ENCODE measurements around the gene ALDH1A1.
"Not testable (repeated sequence)": the region's sequence is repeated elsewhere in the genome, so short reads cannot be mapped to it uniquely, and the experiment has no call there.

Gene ALDH1A1

DNA sequence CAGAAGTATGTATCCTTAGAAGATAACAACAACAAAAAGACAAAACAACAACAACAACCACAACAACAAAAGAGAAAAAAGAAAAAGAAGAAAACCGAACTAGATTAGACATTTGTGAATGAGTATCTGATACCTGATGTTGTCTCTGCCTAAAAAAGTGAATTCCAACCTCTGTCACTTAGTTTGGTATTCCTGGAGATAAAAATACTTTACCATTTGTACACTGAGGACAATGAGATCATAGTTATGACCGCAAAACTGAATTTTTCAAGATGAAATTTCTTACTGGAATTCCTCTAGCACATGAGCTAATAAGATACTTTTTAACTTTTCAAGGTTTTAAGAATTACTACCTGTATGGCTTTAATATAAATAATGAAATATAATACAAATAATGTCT lies 54.5 kb downstream of the ALDH1A1 start:
- no peak for DNase-seq (ENCODE audit: low read depth in 2 of 3, low spot score in 1 of 3)

DNA sequence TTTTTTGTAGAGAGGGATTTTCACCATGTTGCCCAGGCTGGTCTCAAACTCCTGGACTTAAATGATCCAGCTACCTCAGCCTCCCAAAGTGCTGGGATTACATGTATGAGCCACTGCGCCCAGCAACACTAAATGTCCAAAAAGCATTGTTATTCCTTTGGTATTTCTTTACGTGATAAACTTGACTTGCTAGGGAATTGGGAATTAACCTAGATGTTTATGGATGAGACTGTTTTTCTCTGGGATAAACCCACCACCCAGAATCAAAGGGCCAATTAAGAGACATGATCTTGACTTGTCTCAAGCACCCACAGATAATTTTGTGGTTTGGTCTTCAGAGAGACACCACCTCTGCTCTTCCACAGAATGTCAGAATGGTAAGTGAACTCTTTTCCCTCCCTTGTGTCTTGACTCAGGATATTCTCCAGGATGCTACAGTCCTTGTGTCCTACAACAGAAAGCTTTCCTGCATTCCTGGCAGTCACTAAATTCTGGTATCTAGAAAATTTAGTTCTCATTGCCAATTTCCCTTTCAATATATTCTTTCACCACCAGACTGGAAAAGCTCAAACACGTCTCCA lies 55.7 kb downstream of the ALDH1A1 start:
- no peak for DNase-seq (ENCODE audit: low read depth in 2 of 3, low spot score in 1 of 3)

DNA sequence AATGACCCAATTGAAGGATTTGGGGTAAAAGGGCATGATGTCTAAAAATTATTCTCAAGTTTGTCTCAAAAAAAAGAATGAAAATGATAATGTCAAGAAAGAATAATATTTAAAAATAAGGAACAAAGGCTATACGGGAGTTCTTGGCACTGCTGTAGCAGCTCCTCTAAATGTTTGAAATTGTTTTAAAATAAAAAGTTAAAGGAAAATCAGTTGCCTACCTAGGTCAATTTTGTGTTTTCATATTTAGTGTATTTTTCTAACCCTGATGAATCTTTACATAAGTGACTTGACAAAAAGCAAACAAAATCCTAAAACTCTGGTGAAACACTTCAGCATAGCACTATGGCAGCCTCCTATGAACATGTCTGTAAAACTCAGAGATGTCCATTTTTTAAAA lies 56.4 kb downstream of the ALDH1A1 start:
- DNase-seq (ENCODE audit: low read depth in 2 of 3, low spot score in 1 of 3): no peak

GRCh38 chr9:72895122-72895521 lies 57.7 kb downstream of the ALDH1A1 start:
- no peak for DNase-seq (ENCODE audit: low read depth in 2 of 3, low spot score in 1 of 3)

- DNase-seq (ENCODE audit: low read depth in 2 of 3, low spot score in 1 of 3): no peak
Observed at GRCh38 chr9:72894342-72894741, 58.5 kb downstream of the ALDH1A1 start.

- DNase-seq (ENCODE audit: low read depth in 2 of 3, low spot score in 1 of 3): no peak
Observed at GRCh38 chr9:72893437-72893836, 59.4 kb downstream of the ALDH1A1 start.

DNA sequence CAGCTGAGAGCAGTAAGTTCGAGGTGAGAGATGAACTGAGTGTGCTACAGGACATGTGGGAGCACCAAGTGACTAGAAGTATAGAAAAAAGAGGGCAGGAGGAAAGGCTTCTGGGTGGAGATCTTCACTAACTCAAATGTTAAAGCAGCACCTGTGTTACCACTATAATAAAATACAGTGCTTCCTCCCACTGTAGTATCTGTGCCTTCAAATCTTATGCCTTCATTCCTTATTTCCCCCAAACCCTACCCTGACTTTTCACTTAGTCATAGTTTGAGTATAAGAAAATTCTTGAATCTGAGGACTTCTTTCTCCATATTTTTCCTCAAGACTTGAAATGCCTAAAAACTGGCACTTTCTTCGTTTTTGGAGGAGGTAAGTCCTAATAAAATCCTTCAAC lies 61.8 kb downstream of the ALDH1A1 start:
- DNase-seq (ENCODE audit: low read depth in 2 of 3, low spot score in 1 of 3): no peak

DNA sequence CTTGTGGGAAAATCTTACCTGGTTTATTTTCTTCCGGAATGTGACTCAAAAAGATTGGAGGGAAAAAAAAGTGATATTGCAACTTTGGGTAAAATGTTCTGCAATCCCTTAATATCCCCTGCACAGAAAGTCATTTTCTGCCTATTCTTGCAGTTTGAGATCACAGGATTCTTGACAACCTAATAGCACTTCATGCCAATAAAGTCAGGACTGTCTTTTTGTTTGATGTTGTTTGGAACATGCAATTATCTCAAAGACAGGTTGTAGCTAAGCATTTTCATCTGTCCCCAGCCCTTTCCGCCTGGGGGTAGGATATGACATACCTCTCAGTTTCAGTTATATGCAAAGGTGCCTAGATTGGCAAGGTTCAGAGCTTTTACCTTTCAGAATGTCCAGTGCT lies 63.9 kb downstream of the ALDH1A1 start:
- no peak for DNase-seq (ENCODE audit: low read depth in 2 of 3, low spot score in 1 of 3)

DNA sequence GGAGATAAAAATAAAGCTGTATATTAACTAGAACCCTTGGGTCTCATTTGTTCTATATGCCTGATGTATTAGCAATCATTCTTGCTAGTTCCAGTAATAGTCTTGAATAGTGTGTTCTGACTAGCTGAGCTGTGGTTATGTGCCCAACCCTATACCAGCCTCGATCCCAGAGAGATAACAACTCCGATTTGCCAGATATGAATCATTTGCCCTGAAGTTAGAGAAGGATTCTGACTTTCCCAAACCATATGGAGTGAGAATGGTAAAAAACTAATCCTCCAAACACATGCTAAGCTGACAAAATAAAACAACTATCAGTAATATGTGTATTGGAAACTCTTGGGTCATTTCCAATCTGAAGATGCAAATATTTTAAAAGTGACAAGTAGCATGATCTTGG lies 64.8 kb downstream of the ALDH1A1 start:
- DNase-seq (ENCODE audit: low read depth in 2 of 3, low spot score in 1 of 3): no peak

- no peak for DNase-seq (ENCODE audit: low read depth in 2 of 3, low spot score in 1 of 3)
Observed at GRCh38 chr9:72886386-72886785, 66.5 kb downstream of the ALDH1A1 start.

- no peak for DNase-seq (ENCODE audit: low read depth in 2 of 3, low spot score in 1 of 3)
Observed at GRCh38 chr9:72884508-72884907, 68.3 kb downstream of the ALDH1A1 start.

- DNase-seq (ENCODE audit: low read depth in 2 of 3, low spot score in 1 of 3): no peak
Observed at GRCh38 chr9:72883875-72884274, 69.0 kb downstream of the ALDH1A1 start.

GRCh38 chr9:72882117-72882775 lies 70.6 kb downstream of the ALDH1A1 start:
- DNase-seq (ENCODE audit: low read depth in 2 of 3, low spot score in 1 of 3): no peak

DNA sequence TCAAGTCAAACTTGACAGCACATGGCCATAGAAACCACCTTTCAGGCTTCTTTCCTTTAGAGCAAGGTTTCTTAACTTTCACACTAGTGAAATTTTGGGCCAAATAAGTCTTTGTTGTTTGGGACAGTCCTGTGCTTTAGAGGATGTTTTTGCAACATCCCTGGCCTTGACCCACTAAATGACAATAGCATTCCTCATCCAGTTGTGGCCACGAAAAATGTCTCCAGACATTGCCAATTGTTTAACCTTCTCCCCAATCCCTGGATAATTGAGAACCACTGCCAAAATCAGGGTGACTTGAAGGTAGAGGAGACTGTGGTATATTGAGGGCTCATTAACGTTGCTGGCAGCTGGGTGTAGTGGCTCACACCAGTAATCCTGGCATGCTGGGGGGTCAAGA lies 72.0 kb downstream of the ALDH1A1 start:
- DNase-seq (ENCODE audit: low read depth in 2 of 3, low spot score in 1 of 3): no peak

DNA sequence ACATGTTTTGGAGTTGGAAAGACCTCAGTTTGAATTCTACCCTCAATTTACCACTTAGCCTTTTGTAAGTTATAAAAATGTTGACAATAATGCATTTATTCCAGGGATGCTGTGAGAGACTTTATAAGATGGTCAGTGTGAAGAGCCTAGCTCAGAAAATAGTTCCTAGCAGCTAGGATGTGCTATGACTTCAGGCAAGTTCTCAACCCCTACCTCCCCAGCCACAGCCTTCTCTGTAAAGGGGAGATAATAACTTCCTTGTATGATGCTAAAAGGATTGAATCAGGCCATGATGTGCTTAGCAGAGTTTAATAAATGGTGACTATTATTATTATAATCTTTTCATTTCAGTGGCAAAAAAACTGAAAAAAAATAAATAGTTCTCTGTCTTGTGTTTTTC lies 77.6 kb downstream of the ALDH1A1 start:
- DNase-seq (ENCODE audit: low read depth in 2 of 3, low spot score in 1 of 3): no peak

- DNase-seq (ENCODE audit: low read depth in 2 of 3, low spot score in 1 of 3): no peak
Observed at GRCh38 chr9:72874344-72874743, 78.5 kb downstream of the ALDH1A1 start.

GRCh38 chr9:72873456-72873855 lies 79.4 kb downstream of the ALDH1A1 start:
- DNase-seq (ENCODE audit: low read depth in 2 of 3, low spot score in 1 of 3): no peak

DNA sequence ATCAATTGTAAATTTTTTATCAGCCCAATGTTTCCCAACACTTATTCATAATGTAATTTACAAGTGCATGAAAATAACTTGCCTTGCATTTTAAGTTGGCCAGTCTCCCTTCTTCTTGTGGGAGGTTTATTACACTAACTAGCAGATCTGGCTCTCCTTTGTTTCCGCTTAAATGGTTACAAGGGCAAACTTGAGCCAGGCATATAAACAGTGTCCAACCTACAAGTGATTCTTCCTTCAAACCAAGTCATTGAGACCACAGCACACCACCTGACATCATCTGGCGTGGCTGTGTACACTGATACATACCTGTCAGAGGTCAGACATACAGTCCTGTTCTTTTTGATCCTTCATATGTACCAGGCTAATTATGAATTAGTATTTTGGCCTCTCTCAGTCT lies 80.1 kb downstream of the ALDH1A1 start:
- no peak for DNase-seq (ENCODE audit: low read depth in 2 of 3, low spot score in 1 of 3)

- no peak for DNase-seq (ENCODE audit: low read depth in 2 of 3, low spot score in 1 of 3)
Observed at GRCh38 chr9:72871685-72872084, 81.2 kb downstream of the ALDH1A1 start.

- no peak for DNase-seq (ENCODE audit: low read depth in 2 of 3, low spot score in 1 of 3)
Observed at GRCh38 chr9:72864327-72864726, 88.5 kb downstream of the ALDH1A1 start.

- DNase-seq (ENCODE audit: low read depth in 2 of 3, low spot score in 1 of 3): no peak
Observed at GRCh38 chr9:72863456-72864094, 89.3 kb downstream of the ALDH1A1 start.

DNA sequence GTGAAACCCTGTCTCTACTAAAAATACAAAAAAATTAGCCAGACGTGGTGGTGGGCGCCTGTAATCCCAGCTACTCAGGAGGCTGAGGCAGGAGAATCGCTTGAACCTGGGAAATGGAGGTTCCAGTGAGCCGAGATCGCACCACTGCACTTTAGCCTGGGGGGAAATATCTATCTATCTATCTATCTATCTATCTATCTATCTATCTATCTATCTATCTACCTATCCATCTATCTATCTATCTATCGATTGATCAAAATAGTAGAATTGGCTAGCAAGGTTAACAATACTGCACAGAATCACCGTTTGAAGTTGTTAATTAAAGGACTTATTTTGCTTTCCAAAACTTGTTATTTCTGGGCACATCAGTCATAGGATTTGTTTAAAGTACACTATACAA lies 90.1 kb downstream of the ALDH1A1 start:
- not testable (repeated sequence) for DNase-seq (ENCODE audit: low read depth in 2 of 3, low spot score in 1 of 3)
